GM19328 (cell line): ENCODE measurements around the gene NOSTRIN.
"Not testable (repeated sequence)": the region's sequence is repeated elsewhere in the genome, so short reads cannot be mapped to it uniquely, and the experiment has no call there.

Experiments used
- ATAC-seq: cut with Tn5 transposase; IDR thresholded peaks from one replicate; pipeline ENCODE4 v1.9.1; 2021; ENCODE audit warnings: mild to moderate bottlenecking, moderate library complexity; ENCODE audit not compliant: unreplicated experiment

The NOSTRIN gene

DNA sequence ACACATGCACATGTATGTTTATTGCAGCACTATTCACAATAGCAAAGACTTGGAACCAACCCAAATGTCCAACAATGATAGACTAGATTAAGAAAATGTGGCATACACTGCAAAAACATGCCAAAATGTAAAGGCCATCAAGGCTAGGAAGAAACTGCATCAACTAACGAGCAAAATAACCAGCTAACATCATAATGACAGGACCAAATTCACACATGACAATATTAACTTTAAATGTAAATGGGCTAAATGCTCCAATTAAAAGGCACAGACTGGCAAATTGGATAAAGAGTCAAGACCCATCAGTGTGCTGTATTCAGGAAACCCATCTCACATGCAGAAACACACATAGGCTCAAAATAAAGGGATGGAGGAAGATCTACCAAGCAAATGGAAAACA is 64.7 kb downstream of the NOSTRIN start:
- ATAC-seq: not testable (repeated sequence)

DNA sequence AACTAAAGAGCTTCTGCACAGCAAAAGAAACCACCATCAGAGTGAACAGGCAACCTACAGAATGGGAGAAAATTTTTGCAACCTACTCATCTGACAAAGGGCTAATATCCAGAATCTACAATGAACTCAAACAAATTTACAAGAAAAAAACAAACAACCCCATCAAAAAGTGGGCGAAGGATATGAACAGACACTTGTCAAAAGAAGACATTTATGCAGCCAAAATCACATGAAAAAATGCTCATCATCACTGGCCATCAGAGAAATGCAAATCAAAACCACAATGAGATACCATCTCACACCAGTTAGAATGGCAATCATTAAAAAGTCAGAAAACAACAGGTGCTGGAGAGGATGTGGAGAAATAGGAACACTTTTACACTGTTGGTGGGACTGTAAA is 67.9 kb downstream of the NOSTRIN start:
- not testable (repeated sequence) for ATAC-seq

GRCh38 chr2:168870824-168871223 is 68.4 kb downstream of the NOSTRIN start:
- ATAC-seq: not testable (repeated sequence)

- no peak for ATAC-seq
These were observed 72.1 kb downstream of the NOSTRIN start for GRCh38 chr2:168874368-168875054.

GRCh38 chr2:168882163-168882562 is 79.7 kb downstream of the NOSTRIN start:
- not testable (repeated sequence) for ATAC-seq

DNA sequence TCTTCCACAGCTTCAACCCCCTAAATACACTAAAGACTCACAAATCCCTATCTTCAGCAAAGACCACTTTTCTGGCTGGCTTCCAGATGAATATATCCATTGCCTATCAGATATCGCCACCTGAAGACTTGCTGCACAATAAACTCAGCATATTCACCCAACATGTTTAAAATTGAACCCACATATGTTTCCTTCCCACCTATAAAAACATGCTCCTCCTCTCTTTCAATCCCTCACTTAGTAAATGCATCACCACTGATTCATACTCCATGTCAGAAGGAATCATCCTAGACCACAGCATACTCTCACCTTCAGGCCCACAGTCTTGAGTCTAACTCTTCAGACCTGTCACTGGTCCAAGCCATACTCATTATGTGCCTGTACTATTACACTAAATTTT is 82.5 kb downstream of the NOSTRIN start:
- no peak for ATAC-seq

DNA sequence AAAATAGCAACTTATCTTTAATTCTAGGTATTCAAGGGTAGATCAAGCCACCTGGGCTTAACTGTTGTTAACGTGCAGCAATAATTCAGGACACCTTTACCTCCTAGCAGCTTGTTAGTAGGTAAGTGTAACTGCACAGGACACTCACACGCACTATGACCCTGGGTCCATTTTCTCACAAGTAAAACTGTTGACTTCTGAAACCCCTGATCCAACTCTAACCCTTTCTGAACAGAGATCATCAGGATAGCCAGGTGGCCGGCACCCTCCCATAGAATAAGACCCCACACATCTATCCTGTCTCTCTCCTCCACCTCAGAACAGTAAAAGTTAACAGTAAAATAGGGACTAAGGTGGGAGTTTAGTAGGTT is 87.2 kb downstream of the NOSTRIN start:
- no peak for ATAC-seq

DNA sequence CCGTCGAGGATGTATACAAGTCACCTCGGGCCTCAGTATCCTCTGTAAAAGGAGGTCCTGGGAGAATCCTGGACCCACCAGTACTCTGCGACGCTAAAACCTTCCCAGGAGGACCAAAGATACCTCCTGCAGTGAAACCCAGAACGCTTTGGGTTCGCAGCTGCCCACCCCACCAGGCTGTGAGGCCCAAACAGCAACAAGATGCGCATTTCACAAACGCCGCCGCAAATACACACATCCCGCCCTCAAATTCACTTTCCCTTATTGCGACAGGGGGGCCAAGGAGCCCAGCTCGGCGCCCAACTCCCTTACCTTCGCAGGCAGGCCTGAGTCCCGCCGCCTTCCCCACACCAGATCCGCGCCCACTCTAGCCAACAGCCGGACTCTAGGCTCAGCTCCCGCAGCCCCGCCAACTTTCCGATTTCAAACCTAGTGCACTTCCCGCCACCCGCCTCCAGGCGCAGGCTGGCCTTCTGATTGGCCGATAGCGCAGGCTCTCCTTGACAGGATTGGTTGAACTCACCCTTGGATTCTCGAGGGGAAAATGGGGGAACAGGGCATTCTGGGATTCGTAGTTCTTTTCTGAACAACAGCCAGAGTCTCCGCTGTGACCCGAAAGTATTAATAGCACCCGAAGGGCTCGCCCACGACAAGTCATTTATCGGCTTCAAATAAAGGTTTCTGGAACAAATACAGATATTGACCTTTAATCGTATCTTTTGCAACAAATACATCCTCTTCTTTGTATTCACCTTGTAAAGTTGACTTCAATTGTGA is 87.8 kb downstream of the NOSTRIN start, which contains the start of gene SPC25:
TSS of gene SPC25 (minus strand) at position 425 of the 777 bp plus-strand sequence. CDS start 911 bp downstream, outside the sequence.
- ATAC-seq: peak; percentile 99

GRCh38 chr2:168892327-168892726 is 89.9 kb downstream of the NOSTRIN start:
- no peak for ATAC-seq

DNA sequence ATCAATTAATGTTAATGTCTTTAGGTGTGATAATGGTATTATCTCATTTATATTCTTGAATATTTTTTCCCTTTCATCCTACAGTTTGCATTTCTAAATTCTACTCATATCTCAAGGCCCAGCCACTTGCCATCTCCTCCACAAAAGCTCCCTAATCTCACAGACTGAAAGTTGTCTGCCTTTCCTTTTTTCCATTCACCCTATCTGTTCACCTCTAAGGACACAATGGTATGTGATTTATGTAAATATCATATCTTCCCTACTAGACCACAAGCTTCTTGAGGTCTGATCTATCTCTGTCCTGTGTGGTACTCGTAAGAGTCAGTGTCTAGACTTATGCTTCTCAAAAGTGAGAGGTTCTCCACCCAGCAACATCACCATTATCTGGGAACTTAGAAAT is 91.7 kb downstream of the NOSTRIN start:
- ATAC-seq: no peak

- no peak for ATAC-seq
These were observed 92.3 kb downstream of the NOSTRIN start for GRCh38 chr2:168894720-168895119.

- ATAC-seq: no peak
These were observed 93.3 kb downstream of the NOSTRIN start for GRCh38 chr2:168895771-168896170.

DNA sequence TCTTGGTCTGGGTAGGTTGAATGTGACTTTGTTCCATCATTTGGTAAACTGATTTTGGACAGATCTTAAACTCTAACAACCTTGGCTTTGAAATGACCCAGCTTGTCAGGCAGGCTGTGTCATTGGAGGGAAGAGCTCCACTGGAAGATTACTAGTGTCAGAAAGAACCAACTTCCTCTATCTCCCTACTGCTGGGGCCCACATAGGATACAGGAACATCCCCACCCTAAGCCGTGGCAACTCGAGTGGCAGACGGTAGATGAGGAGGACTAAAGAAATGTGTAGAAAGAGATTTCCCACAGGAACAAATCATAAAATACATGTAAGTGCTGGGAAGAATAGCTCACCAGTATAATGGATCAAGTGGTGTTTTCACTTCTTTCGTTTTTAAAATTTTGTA is 94.3 kb downstream of the NOSTRIN start:
- ATAC-seq: no peak

- ATAC-seq: no peak
These were observed 95.0 kb downstream of the NOSTRIN start for GRCh38 chr2:168897449-168897848.

- ATAC-seq: no peak
These were observed 98.6 kb downstream of the NOSTRIN start, which contains the start of gene G6PC2 for GRCh38 chr2:168901003-168901402. TSS of gene G6PC2 (plus strand) at chr2:168901291. CDS start at chr2:168901332, 41 bp downstream.

GRCh38 chr2:168903888-168904287 is 101.5 kb downstream of the NOSTRIN start:
- no peak for ATAC-seq

GRCh38 chr2:168904358-168904757 is 101.9 kb downstream of the NOSTRIN start:
- no peak for ATAC-seq

DNA sequence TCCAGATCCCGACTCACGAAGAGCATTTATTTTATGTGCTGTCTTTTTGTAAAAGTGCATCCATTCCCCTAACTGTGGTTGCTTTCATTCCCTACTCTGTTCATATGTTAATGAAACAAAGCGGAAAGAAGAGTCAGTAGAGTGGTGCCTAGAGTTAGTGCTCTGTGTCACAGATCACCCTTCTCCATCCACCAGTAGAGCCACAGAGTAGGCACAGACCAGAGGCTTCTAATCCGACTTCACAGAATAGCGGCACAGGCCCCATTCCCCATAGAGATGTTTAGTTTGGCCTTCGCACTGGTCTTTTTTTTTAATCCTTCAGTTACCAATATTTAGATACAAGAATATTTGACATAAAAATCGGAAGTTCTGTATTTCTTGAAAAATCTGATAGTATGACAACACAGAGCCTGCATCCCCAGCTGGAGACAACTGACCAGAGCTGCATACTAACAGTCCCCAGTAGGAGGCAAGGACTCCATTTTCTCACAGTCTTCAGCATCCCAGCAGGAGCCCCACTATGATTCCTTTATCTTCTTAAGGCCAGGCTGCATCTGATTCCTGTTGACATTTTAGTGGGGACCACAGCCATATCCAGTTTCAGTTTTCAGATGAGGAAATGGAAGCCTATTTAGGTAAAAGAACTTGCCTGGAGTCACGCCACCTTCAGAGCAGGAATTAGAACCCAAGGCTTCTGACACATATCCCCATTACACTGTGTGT is 105.7 kb downstream of the NOSTRIN start:
- ATAC-seq: no peak

DNA sequence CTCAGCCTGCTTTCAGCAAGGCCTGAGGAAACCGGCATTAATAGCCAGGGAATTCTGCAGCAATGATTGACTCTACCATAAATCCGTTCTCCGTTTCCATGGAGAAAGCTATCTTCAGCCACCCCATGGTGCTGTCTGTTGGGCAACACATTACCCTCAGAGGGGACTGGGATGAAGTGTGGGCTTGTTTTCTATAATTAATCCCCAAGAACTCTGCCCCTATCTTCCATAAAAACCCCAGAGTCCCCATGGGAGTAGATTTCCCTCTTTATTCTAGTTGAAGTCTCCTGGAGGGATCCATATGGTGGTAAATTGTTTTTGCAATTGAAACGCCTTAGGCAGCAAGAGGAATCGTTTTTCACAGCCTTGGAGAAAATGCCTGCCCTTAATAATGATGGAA is 107.9 kb downstream of the NOSTRIN start:
- no peak for ATAC-seq

DNA sequence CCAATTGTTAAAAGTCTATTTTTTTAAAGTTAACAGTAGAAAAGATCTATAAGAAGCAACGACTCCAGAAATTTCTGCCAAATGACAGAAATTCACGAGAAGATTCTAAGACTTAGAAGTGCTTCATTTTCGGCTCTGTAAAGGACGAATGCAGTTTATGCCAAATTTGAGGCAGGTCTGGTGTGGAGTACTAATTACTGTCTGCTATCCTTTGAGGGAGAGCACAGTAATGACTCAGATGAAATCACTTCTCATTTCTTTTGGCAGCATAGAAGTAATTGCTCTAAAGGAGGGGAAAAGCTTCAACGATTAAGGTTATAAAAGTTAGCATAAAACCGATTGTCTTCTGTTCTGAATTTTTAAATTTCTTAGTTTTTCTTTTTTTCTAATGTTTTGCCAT is 110.0 kb downstream of the NOSTRIN start:
- ATAC-seq: no peak

GRCh38 chr2:168912901-168913369 is 110.5 kb downstream of the NOSTRIN start:
- no peak for ATAC-seq
